Peyer's patch (tissue), 4 donors: Measurements from ENCODE around the gene EGFLAM.

Source experiments
- POLR2A ChIP-seq, 2 donors: fragments of 450-650 bp; IDR thresholded peaks; one replicate each; pipeline ENCODE4 v1.5.1; 2017; ENCODE audit warnings: antibody characterized with exemption in 2 of 2, mild to moderate bottlenecking in 2 of 2, moderate library complexity in 2 of 2
- TF ChIP-seq, protein P1 (sequence below), 6 experiments: fragments of 450-650 bp in 4 of 6; fragments of 200-600 bp in 2 of 6; sonication (generic) in 1 of 6; IDR thresholded peaks; one replicate each; pipeline ENCODE4 v1.5.1; 2017 to 2019; ENCODE audit warnings: antibody characterized with exemption in 6 of 6, mild to moderate bottlenecking in 3 of 6, moderate library complexity in 1 of 6

- TF ChIP-seq, protein P1, sequence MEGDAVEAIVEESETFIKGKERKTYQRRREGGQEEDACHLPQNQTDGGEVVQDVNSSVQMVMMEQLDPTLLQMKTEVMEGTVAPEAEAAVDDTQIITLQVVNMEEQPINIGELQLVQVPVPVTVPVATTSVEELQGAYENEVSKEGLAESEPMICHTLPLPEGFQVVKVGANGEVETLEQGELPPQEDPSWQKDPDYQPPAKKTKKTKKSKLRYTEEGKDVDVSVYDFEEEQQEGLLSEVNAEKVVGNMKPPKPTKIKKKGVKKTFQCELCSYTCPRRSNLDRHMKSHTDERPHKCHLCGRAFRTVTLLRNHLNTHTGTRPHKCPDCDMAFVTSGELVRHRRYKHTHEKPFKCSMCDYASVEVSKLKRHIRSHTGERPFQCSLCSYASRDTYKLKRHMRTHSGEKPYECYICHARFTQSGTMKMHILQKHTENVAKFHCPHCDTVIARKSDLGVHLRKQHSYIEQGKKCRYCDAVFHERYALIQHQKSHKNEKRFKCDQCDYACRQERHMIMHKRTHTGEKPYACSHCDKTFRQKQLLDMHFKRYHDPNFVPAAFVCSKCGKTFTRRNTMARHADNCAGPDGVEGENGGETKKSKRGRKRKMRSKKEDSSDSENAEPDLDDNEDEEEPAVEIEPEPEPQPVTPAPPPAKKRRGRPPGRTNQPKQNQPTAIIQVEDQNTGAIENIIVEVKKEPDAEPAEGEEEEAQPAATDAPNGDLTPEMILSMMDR (IDR thresholded peaks at IDR 0.05), result no peak
- no peak for TF ChIP-seq POLR2A (IDR thresholded peaks at IDR 0.05)
These were observed 214.2 kb downstream of the EGFLAM start for GRCh38 chr5:38472541-38472940.
